Trophoblast cell (in vitro differentiated cells and primary cell): ENCODE results near the gene TGIF2.

Experiments used
- DNase-seq, 2 donors: peaks; one replicate each; pipeline ENCODE4 v3.0.0-alpha.2; 2016
- H2AFZ ChIP-seq: 2 replicates; pipeline ENCODE4 v1.6.1; 2013; ENCODE audit warnings: low read length, moderate library complexity, mild to moderate bottlenecking; ENCODE audit not compliant: insufficient read depth, poor library complexity
- H2AK5ac ChIP-seq: 2 replicates; pipeline ENCODE4 v1.6.1; 2013; ENCODE audit warnings: mild to moderate bottlenecking, low read length
- H2BK120ac ChIP-seq: 2 replicates; pipeline ENCODE4 v1.6.1; 2013; ENCODE audit warnings: low read length, mild to moderate bottlenecking, moderate library complexity; ENCODE audit not compliant: insufficient read depth, poor library complexity
- H2BK12ac ChIP-seq: 2 replicates; pipeline ENCODE4 v1.6.1; 2013; ENCODE audit warnings: mild to moderate bottlenecking, low read length, moderate library complexity
- H2BK5ac ChIP-seq: 2 replicates; pipeline ENCODE4 v1.6.1; 2013; ENCODE audit warnings: low read length, low read depth, moderate library complexity, mild to moderate bottlenecking; ENCODE audit not compliant: poor library complexity
- H3K14ac ChIP-seq: 2 replicates; pipeline ENCODE4 v1.6.1; 2013; ENCODE audit warnings: mild to moderate bottlenecking, low read length
- H3K18ac ChIP-seq: 2 replicates; pipeline ENCODE4 v1.6.1; 2013; ENCODE audit warnings: mild to moderate bottlenecking, low read length
- H3K23ac ChIP-seq: 2 replicates; pipeline ENCODE4 v1.6.1; 2013; ENCODE audit warnings: low read length
- H3K27ac ChIP-seq: 2 replicates; pipeline ENCODE4 v1.5.1; 2013; ENCODE audit warnings: low read depth, mild to moderate bottlenecking, inconsistent platforms, low read length, moderate library complexity
- H3K27me3 ChIP-seq: 2 replicates; pipeline ENCODE4 v1.6.1; 2013; ENCODE audit warnings: inconsistent platforms, mild to moderate bottlenecking, low read length, moderate library complexity; ENCODE audit not compliant: insufficient read depth
- H3K36me3 ChIP-seq, 2 experiments: 1 replicate in 1 of 2; 2 replicates in 1 of 2; pipeline ENCODE4 v1.6.1; 2013; ENCODE audit warnings: low read length in 2 of 2, mild to moderate bottlenecking in 2 of 2, moderate library complexity in 1 of 2; ENCODE audit not compliant: insufficient read depth in 2 of 2, control insufficient read depth in 1 of 2
- H3K4ac ChIP-seq: 2 replicates; pipeline ENCODE4 v1.6.1; 2013; ENCODE audit warnings: low read depth, mild to moderate bottlenecking, low read length, moderate library complexity
- H3K4me1 ChIP-seq, 2 experiments: 1 replicate in 1 of 2; 2 replicates in 1 of 2; pipeline ENCODE4 v1.6.1; 2013; ENCODE audit warnings: low read length in 2 of 2, mild to moderate bottlenecking in 2 of 2, moderate library complexity in 1 of 2; ENCODE audit not compliant: insufficient read depth in 2 of 2, control insufficient read depth in 1 of 2
- H3K4me2 ChIP-seq: 2 replicates; pipeline ENCODE4 v1.6.1; 2013; ENCODE audit warnings: inconsistent platforms, mild to moderate bottlenecking, low read length, moderate library complexity
- H3K4me3 ChIP-seq: 2 replicates; pipeline ENCODE4 v1.5.1; 2013; ENCODE audit warnings: mild to moderate bottlenecking, low read depth, low read length, inconsistent platforms
- H3K79me1 ChIP-seq: one replicate; pipeline ENCODE4 v1.6.1; 2013; ENCODE audit warnings: low read length
- H3K79me2 ChIP-seq: 2 replicates; pipeline ENCODE4 v1.6.1; 2013; ENCODE audit warnings: low read length, mild to moderate bottlenecking; ENCODE audit not compliant: control insufficient read depth, insufficient read depth, poor library complexity
- H3K9ac ChIP-seq: 2 replicates; pipeline ENCODE4 v1.6.1; 2013; ENCODE audit warnings: mild to moderate bottlenecking, low read length
- H3K9me3 ChIP-seq: 2 replicates; pipeline ENCODE4 v1.6.1; 2013; ENCODE audit warnings: low read depth, mild to moderate bottlenecking, control low read depth, inconsistent platforms, low read length; ENCODE audit not compliant: insufficient read depth
- H4K12ac ChIP-seq: 2 replicates; pipeline ENCODE4 v1.6.1; 2013; ENCODE audit warnings: low read depth, mild to moderate bottlenecking, low read length, moderate library complexity
- H4K8ac ChIP-seq: 2 replicates; pipeline ENCODE4 v1.6.1; 2013; ENCODE audit warnings: low read depth, mild to moderate bottlenecking, low read length, moderate library complexity
- H4K91ac ChIP-seq: one replicate; pipeline ENCODE4 v1.6.1; 2013; ENCODE audit warnings: low read depth, mild to moderate bottlenecking, low read length, moderate library complexity
- WGBS: extraction: QIAGEN DNeasy Blood & Tissue Kit; methylation state at CpG from one replicate; pipeline ENCODE4 v1.1.7; 2013; ENCODE audit warnings: missing lambda C conversion rate; ENCODE audit not compliant: insufficient read length, insufficient coverage; ENCODE audit errors: extremely low coverage; 5-methylcytosine and 5-hydroxymethylcytosine counted together

TGIF2 gene

GRCh38 chr20:36585410-36586125 lies 12.2 kb downstream of the TGIF2 start:
- Histone ChIP-seq H2BK12ac (peak overlapping the region; percentile 54), H3K18ac (peak overlapping the region; percentile 76), H3K4me1 (peaks cover 9 to 12% of the 10 kb centered on the region in 2 experiments), H3K4ac (peak overlapping the region; percentile 33), H3K79me1 (no peaks in the 10 kb centered on the region), H4K12ac (no peak overlapping the region), H2AFZ (no peak overlapping the region), H3K79me2 (peaks cover 2% of the 10 kb centered on the region), H3K9me3 (peaks cover 3% of the 10 kb centered on the region), H2BK5ac (no peak overlapping the region), H3K9ac (no peak overlapping the region), H3K4me2 (peak overlapping the region; percentile 2), H3K23ac (no peak overlapping the region), H4K91ac (no peak overlapping the region), H3K27me3 (no peaks in the 10 kb centered on the region), H2BK120ac (no peak overlapping the region), H2AK5ac (peak overlapping the region; percentile 62), H3K14ac (no peak overlapping the region), H3K36me3 (peaks cover 14 to 22% of the 10 kb centered on the region in 2 experiments), H4K8ac (peak overlapping the region; percentile 35), H3K4me3 (no peak overlapping the region), H3K27ac (peak overlapping the region; percentile 53)
- no CpG with 5 or more reads among the region's 8 CpGs for WGBS
- peak; percentile 77 to 89 for DNase-seq

- Histone ChIP-seq H3K9ac (peak overlapping the region; percentile 15), H3K4me1 (peaks cover 9 to 12% of the 10 kb centered on the region in 2 experiments), H2AK5ac (no peak overlapping the region), H4K8ac (no peak overlapping the region), H3K27ac (no peak overlapping the region), H4K12ac (no peak overlapping the region), H2BK120ac (no peak overlapping the region), H3K9me3 (peaks cover 6% of the 10 kb centered on the region), H3K27me3 (no peaks in the 10 kb centered on the region), H3K23ac (no peak overlapping the region), H3K4me2 (no peak overlapping the region), H3K79me2 (peaks cover 2% of the 10 kb centered on the region), H3K36me3 (peaks cover 13 to 22% of the 10 kb centered on the region in 2 experiments), H3K14ac (no peak overlapping the region), H3K4me3 (no peak overlapping the region), H3K4ac (no peak overlapping the region), H4K91ac (no peak overlapping the region), H3K79me1 (no peaks in the 10 kb centered on the region), H2AFZ (no peak overlapping the region), H3K18ac (no peak overlapping the region), H2BK12ac (no peak overlapping the region), H2BK5ac (no peak overlapping the region)
- DNase-seq: no peak
- no CpG with 5 or more reads among the region's 3 CpGs for WGBS
Measured at GRCh38 chr20:36587388-36588070, 14.1 kb downstream of the TGIF2 start.

GRCh38 chr20:36591281-36591680 lies 17.9 kb downstream of the TGIF2 start:
- no peak overlapping the region for H3K27ac ChIP-seq
- H2AK5ac ChIP-seq: no peak overlapping the region
- H2BK120ac ChIP-seq: no peak overlapping the region
- peaks cover 12 to 23% of the 10 kb centered on the region in 2 experiments for H3K36me3 ChIP-seq
- no peak overlapping the region for H3K18ac ChIP-seq
- H3K4me3 ChIP-seq: no peak overlapping the region
- WGBS: no CpG with 5 or more reads among the region's 5 CpGs
- H3K79me2 ChIP-seq: no peaks in the 10 kb centered on the region
- no peak overlapping the region for H3K4ac ChIP-seq
- H3K23ac ChIP-seq: no peak overlapping the region
- DNase-seq: no peak
- no peaks in the 10 kb centered on the region for H3K27me3 ChIP-seq
- H4K91ac ChIP-seq: no peak overlapping the region
- H2AFZ ChIP-seq: no peak overlapping the region
- no peak overlapping the region for H4K8ac ChIP-seq
- H3K79me1 ChIP-seq: no peaks in the 10 kb centered on the region
- H4K12ac ChIP-seq: no peak overlapping the region
- no peak overlapping the region for H3K4me2 ChIP-seq
- H3K9ac ChIP-seq: no peak overlapping the region
- no peak overlapping the region for H2BK12ac ChIP-seq
- peaks cover 6% of the 10 kb centered on the region for H3K9me3 ChIP-seq
- no peaks in the 10 kb centered on the region for H3K4me1 ChIP-seq
- no peak overlapping the region for H2BK5ac ChIP-seq
- no peak overlapping the region for H3K14ac ChIP-seq

GRCh38 chr20:36591854-36592641 lies 18.7 kb downstream of the TGIF2 start:
- Histone ChIP-seq H3K9ac (no peak overlapping the region), H3K18ac (no peak overlapping the region), H2BK5ac (no peak overlapping the region), H3K79me1 (no peaks in the 10 kb centered on the region), H3K9me3 (peaks cover 6% of the 10 kb centered on the region), H2AFZ (no peak overlapping the region), H4K8ac (no peak overlapping the region), H2BK12ac (no peak overlapping the region), H3K23ac (no peak overlapping the region), H2BK120ac (no peak overlapping the region), H2AK5ac (no peak overlapping the region), H3K4ac (no peak overlapping the region), H4K91ac (no peak overlapping the region), H4K12ac (no peak overlapping the region), H3K79me2 (no peaks in the 10 kb centered on the region), H3K36me3 (peaks cover 12 to 23% of the 10 kb centered on the region in 2 experiments), H3K4me3 (no peak overlapping the region), H3K14ac (no peak overlapping the region), H3K27me3 (no peaks in the 10 kb centered on the region), H3K4me1 (no peaks in the 10 kb centered on the region), H3K27ac (no peak overlapping the region), H3K4me2 (no peak overlapping the region)
- WGBS: no CpG with 5 or more reads among the region's 9 CpGs
- DNase-seq: peak in 1 of 2 donors; percentile 58
